HL-60/S4 treated with retinoic acid at 250 ng/mL for 4 days and 3 days (cell line): ENCODE measurements around the gene RAD51B.

Experiments
- in situ Hi-C: fragments of 300-500 bp; cut with MboI; formaldehyde crosslinking; loops from 2 replicates; pipeline ENCODE4 v1.7.0; 2022; ENCODE audit warnings: low sequenced_read_pairs

Gene RAD51B

DNA sequence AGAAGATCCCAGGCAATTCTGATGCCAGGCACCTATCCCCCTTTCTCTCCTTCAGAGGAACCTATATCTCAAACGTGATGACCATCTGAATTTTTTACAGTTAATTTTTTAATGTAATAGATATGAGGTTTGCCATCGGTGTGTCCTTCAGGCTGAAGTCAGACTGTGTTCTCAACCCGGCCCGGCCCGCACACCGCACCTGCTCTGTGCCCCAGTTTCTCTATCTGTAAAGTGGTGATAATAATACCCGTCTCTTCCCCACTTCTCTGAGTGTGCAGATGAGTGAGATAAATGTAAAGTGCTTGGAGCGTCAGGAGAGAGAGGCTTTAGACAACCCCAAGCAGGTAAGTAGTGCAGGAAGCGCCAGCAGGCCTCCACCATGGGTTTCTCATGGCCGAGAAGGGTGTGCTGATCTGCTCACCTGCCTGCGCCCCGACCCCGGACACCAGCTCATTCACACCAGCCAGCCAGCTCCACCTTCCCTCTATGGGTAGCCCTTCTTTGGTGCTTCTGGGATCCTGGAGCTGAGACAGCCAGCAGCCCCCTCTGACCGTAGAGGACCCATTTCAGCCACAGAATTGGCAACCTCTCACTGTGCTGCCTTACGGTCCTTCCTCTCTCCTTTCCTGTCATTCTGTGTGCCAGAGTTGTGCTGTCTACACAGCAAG is 893.3 kb downstream of the RAD51B start:
- in situ Hi-C loops: no loop called here

GRCh38 chr14:68713782-68714181 is 894.2 kb downstream of the RAD51B start:
- in situ Hi-C loops: no loop called here

DNA sequence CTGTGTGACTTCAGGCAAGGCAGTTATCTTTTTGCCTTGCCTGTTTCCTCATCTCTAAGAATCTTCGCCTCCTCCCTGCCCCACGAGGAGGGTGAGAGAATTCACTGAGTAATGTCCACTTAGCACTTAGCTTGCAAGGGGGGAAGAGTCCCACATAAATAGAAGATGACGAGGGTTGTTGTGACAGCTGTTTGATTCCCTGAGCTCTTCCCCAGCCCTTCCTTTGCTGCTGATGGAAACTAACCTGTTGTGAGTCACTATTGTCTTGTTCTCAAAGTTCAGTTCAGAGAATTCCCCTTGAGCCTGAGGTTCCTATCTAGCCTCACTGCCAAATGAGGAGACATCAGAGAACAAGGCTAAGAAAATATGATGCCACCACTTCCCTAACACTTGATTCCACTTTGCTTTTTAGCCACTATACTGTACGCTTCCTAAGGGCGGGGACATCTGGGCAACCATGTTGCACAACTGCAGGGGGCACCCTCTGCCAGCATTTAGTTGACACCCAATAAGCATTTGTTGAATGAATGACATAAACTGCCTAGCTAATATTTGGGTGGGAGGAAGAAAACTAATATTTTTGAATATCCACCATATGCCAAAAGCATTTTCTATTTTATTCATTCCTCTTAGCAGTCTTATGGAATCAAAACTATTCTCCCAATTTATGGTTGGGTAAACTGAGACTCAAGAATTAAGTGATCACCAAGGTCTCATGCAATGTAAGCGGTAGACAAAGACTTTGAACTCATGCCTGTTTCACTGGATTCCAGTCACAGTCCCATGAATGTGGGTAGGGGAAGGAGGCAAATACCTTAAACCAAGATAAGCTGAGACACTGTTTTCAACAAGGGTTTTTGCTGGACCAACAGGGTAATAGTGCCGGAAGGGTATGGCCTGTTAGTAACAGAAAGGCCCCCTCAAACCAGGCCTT is 895.7 kb downstream of the RAD51B start:
- in situ Hi-C loops: no loop called here

DNA sequence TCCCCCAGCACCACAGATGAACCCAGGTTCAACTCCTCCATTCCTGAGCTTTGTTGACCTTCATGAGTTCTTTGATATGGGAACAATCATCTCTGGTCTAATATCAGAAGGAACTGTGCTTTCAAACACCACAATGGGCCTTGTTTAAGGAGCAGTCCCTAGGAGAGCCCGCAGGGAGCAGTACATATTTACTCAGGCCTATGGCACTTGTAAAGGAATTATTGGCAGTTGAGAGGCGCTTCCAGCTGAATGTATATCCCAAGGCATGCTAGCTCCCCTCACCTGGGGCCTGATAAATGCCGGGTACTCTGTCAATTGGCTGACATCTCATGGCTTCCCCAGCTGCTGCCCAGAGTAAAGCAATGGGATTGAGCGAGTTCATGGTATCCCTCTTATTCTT is 897.1 kb downstream of the RAD51B start:
- in situ Hi-C loops: no loop called here

DNA sequence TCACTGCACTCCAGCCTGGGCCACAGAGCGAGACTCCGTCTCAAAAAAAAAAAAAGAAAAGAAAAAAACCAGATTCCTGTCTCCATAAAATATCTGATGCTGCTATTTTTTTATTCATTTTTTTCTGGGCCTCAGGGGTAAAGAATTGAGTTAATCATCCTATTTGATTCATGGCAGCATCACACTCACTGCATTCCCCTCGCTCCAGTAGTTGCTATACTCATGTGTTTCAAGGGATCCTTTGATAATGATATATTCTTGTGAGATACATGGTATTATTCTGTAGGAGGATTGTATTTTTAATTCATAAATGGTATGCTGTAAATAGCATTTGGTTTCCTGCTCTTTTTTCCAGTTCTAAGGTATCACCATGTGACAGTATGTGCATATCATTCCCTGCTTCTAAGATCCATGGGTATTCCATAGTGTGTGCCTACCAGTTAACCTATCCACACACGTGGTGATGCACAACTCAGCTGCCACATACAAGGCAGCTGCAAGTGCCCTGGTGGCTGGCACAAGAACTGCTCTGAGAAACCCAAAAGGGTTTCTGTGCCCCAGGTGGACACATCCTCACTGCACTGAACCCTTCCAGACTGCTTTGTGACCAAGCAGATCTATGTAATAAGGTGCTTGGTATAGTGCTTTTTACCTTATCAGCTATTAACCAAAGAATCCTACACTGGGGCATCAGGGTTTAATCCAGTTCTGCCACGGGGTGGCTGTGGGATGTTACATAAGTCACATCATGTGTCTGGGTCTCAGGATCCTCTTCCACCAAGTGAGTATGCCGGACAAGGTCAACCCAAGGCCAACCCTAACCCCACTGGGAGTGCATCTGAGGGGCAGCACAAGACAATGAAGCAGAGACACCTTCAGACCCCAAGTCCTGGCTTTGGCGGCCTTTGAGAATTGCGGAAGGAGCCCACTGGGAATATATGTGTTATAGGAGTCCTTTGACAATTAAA is 898.7 kb downstream of the RAD51B start:
- in situ Hi-C loops: no loop called here

GRCh38 chr14:68719634-68720384 is 900.2 kb downstream of the RAD51B start:
- in situ Hi-C loops: no loop called here

- in situ Hi-C loops: no loop called here
These were observed 902.6 kb downstream of the RAD51B start for GRCh38 chr14:68722186-68722585.

GRCh38 chr14:68722968-68723566 is 903.5 kb downstream of the RAD51B start:
- in situ Hi-C loops: no loop called here

GRCh38 chr14:68723808-68724268 is 904.3 kb downstream of the RAD51B start:
- in situ Hi-C loops: no loop called here

GRCh38 chr14:68724914-68725313 is 905.3 kb downstream of the RAD51B start:
- in situ Hi-C loops: no loop called here

DNA sequence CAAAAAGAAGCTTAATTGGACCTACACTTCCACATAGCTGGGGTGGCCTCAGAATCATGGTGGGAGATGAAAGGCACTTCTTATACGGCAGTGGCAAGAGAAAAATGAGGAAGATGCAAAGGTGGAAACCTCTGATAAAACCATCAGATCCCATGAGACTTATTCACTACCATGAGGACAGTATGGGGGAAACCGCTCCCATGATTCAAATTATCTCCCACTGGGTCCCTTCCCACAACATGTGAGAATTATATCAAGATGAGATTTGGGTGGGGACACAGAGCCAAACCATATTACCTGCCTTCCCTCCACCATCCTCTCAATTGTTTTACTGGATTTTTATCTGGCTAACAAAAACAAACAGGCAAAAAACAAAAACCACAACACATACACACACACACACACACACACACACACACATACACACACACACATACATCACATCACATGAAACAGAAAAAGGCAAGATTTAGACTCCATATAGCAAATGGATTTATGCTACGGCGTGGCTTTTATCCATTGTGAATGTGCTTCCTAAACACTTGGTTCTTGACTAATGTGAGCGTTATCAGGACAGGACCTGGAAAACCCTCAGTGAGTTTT is 906.6 kb downstream of the RAD51B start:
- in situ Hi-C loops: no loop called here

DNA sequence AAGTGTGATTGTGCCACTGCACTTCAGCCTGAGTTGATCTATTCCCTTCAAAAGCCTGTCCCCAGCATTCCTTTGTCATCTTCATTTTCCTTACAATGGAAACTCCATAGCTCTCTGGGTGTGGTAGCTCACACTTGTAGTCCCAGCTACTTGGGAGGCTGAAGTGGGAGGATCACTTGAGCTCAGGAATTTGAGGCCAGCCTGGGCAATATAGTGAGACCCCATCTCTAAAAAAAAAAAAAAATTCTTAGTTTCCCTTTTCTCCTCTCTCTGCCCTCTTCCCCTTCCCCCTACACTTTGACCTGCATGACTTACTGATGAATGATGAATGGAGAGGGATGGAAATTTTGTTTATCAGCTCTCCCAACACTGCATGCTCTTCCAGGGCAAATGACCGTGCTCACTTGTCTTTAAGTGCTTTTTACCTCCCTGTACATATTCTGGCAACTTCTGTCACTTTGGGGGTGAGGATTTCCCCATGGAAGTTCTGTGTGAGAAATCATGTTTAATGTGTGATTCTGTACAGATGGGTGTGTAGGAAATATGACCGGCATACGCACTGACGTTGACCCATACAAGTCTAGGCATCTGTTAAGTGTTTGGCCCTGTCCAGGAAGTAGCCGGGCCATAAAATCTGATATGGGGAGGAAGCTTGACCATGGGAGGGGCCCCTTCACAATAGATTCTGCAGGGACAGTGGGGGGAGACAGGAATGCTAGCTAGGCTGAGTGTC is 907.9 kb downstream of the RAD51B start:
- in situ Hi-C loops: no loop called here

DNA sequence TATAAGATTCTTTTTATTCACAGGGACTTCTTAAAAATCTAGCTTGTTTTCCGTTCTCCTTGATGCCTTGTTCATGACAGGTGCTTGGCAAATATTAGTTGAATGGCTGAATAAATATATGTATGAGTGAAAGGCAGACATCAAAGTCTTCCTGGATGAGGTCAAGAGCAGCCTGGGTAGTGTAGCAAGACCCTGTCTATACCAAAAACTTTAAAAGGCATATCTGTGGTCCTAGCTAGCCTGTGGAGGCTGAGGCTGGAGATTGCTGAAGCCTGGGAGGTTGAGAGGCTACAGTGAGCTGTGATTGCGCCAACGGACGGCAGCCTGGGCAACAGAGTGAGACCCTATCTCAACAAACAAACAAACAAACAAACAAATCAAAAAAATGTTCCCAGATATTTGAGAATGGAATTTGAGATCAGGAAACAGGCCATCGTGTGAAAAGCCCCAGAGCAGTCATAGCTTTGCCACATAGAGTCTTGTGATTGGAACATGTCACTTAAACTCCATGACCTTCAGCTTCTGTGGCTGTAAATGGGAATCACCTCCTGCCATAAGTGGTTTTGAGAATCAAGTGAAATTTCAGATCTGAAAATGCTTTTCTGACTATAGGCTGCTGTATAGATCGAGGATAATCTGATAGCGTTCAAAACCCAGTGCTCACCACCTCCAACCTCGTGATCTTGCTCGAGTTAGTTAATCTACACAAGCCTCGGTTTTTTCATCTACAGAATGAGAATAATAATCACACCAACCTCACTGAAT is 908.9 kb downstream of the RAD51B start:
- in situ Hi-C loops: no loop called here

GRCh38 chr14:68729556-68729955 is 910.0 kb downstream of the RAD51B start:
- in situ Hi-C loops: no loop called here

- in situ Hi-C loops: no loop called here
These were observed 910.8 kb downstream of the RAD51B start for GRCh38 chr14:68730348-68730747.

GRCh38 chr14:68730811-68731425 is 911.3 kb downstream of the RAD51B start:
- in situ Hi-C loops: no loop called here

GRCh38 chr14:68733086-68733914 is 913.7 kb downstream of the RAD51B start:
- in situ Hi-C loops: no loop called here
